ENCODE measurements around the gene ALKBH6.

GRCh38 chr19:35966771-35967170, 47.2 kb downstream of the ALKBH6 start:
- TF ChIP-seq ZFP30 (CRISPR knock-in tag; IDR thresholded peaks at IDR 0.05), result no peak
- TF ChIP-seq SNAI2 (CRISPR knock-in tag; IDR thresholded peaks at IDR 0.05), result no peak
- no peak for TF ChIP-seq CSDC2 (CRISPR knock-in tag; IDR thresholded peaks at IDR 0.05)
- no peak for TF ChIP-seq ZNF565 (CRISPR knock-in tag; conservative IDR thresholded peaks at IDR 0.05; ENCODE audit: low read depth)
- TF ChIP-seq, protein P1, sequence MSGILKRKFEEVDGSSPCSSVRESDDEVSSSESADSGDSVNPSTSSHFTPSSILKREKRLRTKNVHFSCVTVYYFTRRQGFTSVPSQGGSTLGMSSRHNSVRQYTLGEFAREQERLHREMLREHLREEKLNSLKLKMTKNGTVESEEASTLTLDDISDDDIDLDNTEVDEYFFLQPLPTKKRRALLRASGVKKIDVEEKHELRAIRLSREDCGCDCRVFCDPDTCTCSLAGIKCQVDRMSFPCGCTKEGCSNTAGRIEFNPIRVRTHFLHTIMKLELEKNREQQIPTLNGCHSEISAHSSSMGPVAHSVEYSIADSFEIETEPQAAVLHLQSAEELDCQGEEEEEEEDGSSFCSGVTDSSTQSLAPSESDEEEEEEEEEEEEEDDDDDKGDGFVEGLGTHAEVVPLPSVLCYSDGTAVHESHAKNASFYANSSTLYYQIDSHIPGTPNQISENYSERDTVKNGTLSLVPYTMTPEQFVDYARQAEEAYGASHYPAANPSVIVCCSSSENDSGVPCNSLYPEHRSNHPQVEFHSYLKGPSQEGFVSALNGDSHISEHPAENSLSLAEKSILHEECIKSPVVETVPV (CRISPR knock-in tag; IDR thresholded peaks at IDR 0.05), result no peak
- TF ChIP-seq CREB5 (CRISPR knock-in tag; IDR thresholded peaks at IDR 0.05; ENCODE audit: low read depth), result no peak
- no peak for TF ChIP-seq ESRRG (CRISPR knock-in tag; IDR thresholded peaks at IDR 0.05)
- no peak for TF ChIP-seq ZFP3 (CRISPR knock-in tag; IDR thresholded peaks at IDR 0.05)
- TF ChIP-seq, protein P2, sequence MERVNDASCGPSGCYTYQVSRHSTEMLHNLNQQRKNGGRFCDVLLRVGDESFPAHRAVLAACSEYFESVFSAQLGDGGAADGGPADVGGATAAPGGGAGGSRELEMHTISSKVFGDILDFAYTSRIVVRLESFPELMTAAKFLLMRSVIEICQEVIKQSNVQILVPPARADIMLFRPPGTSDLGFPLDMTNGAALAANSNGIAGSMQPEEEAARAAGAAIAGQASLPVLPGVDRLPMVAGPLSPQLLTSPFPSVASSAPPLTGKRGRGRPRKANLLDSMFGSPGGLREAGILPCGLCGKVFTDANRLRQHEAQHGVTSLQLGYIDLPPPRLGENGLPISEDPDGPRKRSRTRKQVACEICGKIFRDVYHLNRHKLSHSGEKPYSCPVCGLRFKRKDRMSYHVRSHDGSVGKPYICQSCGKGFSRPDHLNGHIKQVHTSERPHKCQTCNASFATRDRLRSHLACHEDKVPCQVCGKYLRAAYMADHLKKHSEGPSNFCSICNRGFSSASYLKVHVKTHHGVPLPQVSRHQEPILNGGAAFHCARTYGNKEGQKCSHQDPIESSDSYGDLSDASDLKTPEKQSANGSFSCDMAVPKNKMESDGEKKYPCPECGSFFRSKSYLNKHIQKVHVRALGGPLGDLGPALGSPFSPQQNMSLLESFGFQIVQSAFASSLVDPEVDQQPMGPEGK (CRISPR knock-in tag; IDR thresholded peaks at IDR 0.05; ENCODE audit: borderline replicate concordance), result no peak
- no peak for TF ChIP-seq ZNF70 (CRISPR knock-in tag; IDR thresholded peaks at IDR 0.05)
- no peak for TF ChIP-seq ARNTL (CRISPR knock-in tag; IDR thresholded peaks at IDR 0.05; ENCODE audit: borderline replicate concordance, low read depth)

All from SK-N-SH treated with all-trans-retinoic acid at 6 μM for 48 hours (cell line).